B cell (primary cell): ENCODE data around the gene PAM16. TPM values are rescaled to one million over a fixed set of nuclear protein-coding genes. Genes with fewer than 3 reads are reported as not detected.

Experiments used
- ATAC-seq: fragments of 200-7000 bp; cut with Tn5 transposase; one replicate; pipeline ENCODE4 v1.10.0; 2021; ENCODE audit warnings: low read depth, mild to moderate bottlenecking, moderate number of reproducible peaks, moderate library complexity
- CTCF ChIA-PET: fragments of 350-600 bp; sonication (Branson Sonifier 250); formaldehyde crosslinking; loops from one replicate; lab custom pipeline; 2021; ENCODE audit warnings: antibody characterized with exemption, inconsistent platforms; lab: Charles Lee
- POLR2A ChIA-PET: fragments of 350-600 bp; sonication (Branson Sonifier 250); formaldehyde crosslinking; loops from one replicate; lab custom pipeline; 2021; ENCODE audit warnings: antibody characterized with exemption; lab: Charles Lee
- DNase-seq: peaks from one replicate; pipeline ENCODE4 v3.0.0; 2013
- H2AFZ ChIP-seq: 2 replicates; pipeline ENCODE4 v1.6.1; 2012; ENCODE audit warnings: mild to moderate bottlenecking, low read depth, low read length; ENCODE audit not compliant: insufficient read depth, poor library complexity, severe bottlenecking
- H3K27ac ChIP-seq, 2 donors: 1 replicate in 1 of 2; 2 replicates in 1 of 2; pipeline ENCODE4 v1.5.1; 2012 to 2013; ENCODE audit warnings: low read length in 2 of 2, mild to moderate bottlenecking in 2 of 2, moderate library complexity in 1 of 2
- H3K27me3 ChIP-seq, 4 experiments: fragments of 200-600 bp in 1 of 4; sonication (generic) in 1 of 4; replicated peaks in 1 of 4; 1 replicate in 2 of 4; 2 replicates in 2 of 4; pipeline versions ENCODE4 v1.6.1 to v1.7.0; 2013 to 2016; ENCODE audit warnings: low read length in 3 of 4, mild to moderate bottlenecking in 2 of 4, mixed read lengths in 1 of 4, moderate library complexity in 1 of 4; ENCODE audit not compliant: insufficient read depth in 4 of 4, control insufficient read depth in 3 of 4; ENCODE audit errors: control extremely low read depth in 1 of 4
- H3K36me3 ChIP-seq, 2 experiments: replicated peaks in 1 of 2; 1 replicate in 1 of 2; 2 replicates in 1 of 2; pipeline versions ENCODE4 v1.6.1 to v1.7.1; 2013; ENCODE audit warnings: low read length in 1 of 2; ENCODE audit not compliant: insufficient read depth in 2 of 2, control insufficient read depth in 1 of 2; ENCODE audit errors: control extremely low read depth in 1 of 2, extremely low read depth in 1 of 2
- H3K4me1 ChIP-seq, 2 donors: fragments of 200-600 bp in 1 of 2; sonication (generic) in 1 of 2; 1 replicate in 1 of 2; 2 replicates in 1 of 2; pipeline versions ENCODE4 v1.5.1 to v1.6.1; 2013 to 2017; ENCODE audit warnings: low read length in 2 of 2; ENCODE audit not compliant: control insufficient read depth in 2 of 2, insufficient read depth in 2 of 2
- H3K4me2 ChIP-seq: replicated peaks from 2 replicates; pipeline ENCODE3; 2012; ENCODE audit warnings: mild to moderate bottlenecking, low read depth, low read length; ENCODE audit not compliant: poor library complexity, severe bottlenecking
- H3K4me3 ChIP-seq, 5 experiments: fragments of 200-600 bp in 1 of 5; sonication (generic) in 1 of 5; 1 replicate in 3 of 5; 2 replicates in 2 of 5; pipeline versions ENCODE4 v1.5.1 to v1.7.0; 2011 to 2016; ENCODE audit warnings: low read length in 4 of 5, mild to moderate bottlenecking in 4 of 5, low read depth in 2 of 5, control low read depth in 1 of 5, moderate library complexity in 1 of 5; ENCODE audit not compliant: insufficient read depth in 1 of 5; ENCODE audit errors: control extremely low read depth in 1 of 5, extremely low read depth in 1 of 5
- H3K79me2 ChIP-seq: fragments of 200-600 bp; sonication (generic); one replicate; pipeline ENCODE4 v1.6.0; 2016; ENCODE audit warnings: low read length; ENCODE audit not compliant: control insufficient read depth, insufficient read depth
- H3K9ac ChIP-seq: fragments of 200-600 bp; sonication (generic); 2 replicates; pipeline ENCODE4 v1.6.1; 2017; ENCODE audit warnings: mild to moderate bottlenecking, low read length, moderate library complexity
- H3K9me3 ChIP-seq, 3 donors: one replicate each; pipeline versions ENCODE4 v1.6.1 to v1.7.1; 2013; ENCODE audit warnings: low read length in 2 of 3; ENCODE audit not compliant: control insufficient read depth in 2 of 3, insufficient read depth in 1 of 3; ENCODE audit errors: control extremely low read depth in 1 of 3
- H4K20me1 ChIP-seq: 2 replicates; pipeline ENCODE4 v1.6.0; 2012; ENCODE audit warnings: mild to moderate bottlenecking, low read length; ENCODE audit not compliant: insufficient read depth, control insufficient read depth, poor library complexity, severe bottlenecking
- H3K27ac Mint-ChIP-seq: one replicate; pipeline ENCODE4 v1.8.0; 2021; ENCODE audit warnings: mixed read lengths
- H3K27me3 Mint-ChIP-seq: one replicate; pipeline ENCODE4 v1.8.0; 2021; ENCODE audit warnings: mixed read lengths
- H3K4me1 Mint-ChIP-seq: one replicate; pipeline ENCODE4 v1.8.0; 2021; ENCODE audit warnings: mixed read lengths
- H3K4me3 Mint-ChIP-seq: one replicate; pipeline ENCODE4 v1.8.0; 2021; ENCODE audit warnings: mixed read lengths
- H3K9me3 Mint-ChIP-seq: one replicate; pipeline ENCODE4 v1.8.0; 2022; ENCODE audit warnings: mixed read lengths; ENCODE audit not compliant: insufficient read depth
- EZH2 ChIP-seq: IDR thresholded peaks from 2 replicates; pipeline ENCODE4 v1.6.1; 2012; ENCODE audit warnings: borderline replicate concordance, low read depth, mild to moderate bottlenecking, moderate library complexity, low read length; ENCODE audit not compliant: insufficient read depth, poor library complexity, severe bottlenecking
- WGBS: methylation state at CpG from one replicate; pipeline ENCODE4 v1.1.5; 2013; ENCODE audit warnings: missing lambda C conversion rate; ENCODE audit not compliant: insufficient coverage; 5-methylcytosine and 5-hydroxymethylcytosine counted together
- intact Hi-C: fragments of 100-400 bp; cut with micrococcal nuclease; formaldehyde crosslinking; loops from one replicate; pipeline ENCODE4 v1.10.0; 2022
- polyA plus RNA-seq: library from polyadenylated mRNA; depleted of rRNA; stranded (reverse); fragments of >200 nt; gene quantifications from 2 replicates; pipeline ENCODE4 v1.2.3, GENCODE V29; 2012
- total RNA-seq, 2 donors: library from RNA; stranded (reverse); fragments of 120-200 nt in 1 of 2; gene quantifications; 1 replicate in 1 of 2; 2 replicates in 1 of 2; pipeline versions ENCODE4 v1.2.3 to v1.2.4, GENCODE V29; 2013 to 2022
- TF ChIP-seq, protein P1 (sequence below): fragments of 200-600 bp; IDR thresholded peaks from one replicate; pipeline ENCODE4 v1.8.0; 2022; ENCODE audit warnings: antibody characterized with exemption, mild to moderate bottlenecking

Gene PAM16
- total and polyA plus RNA-seq, 2 donors (not counting 1 experiment from before 2014, with no cell fraction given) = 57.3 to 64.1 TPM

DNA sequence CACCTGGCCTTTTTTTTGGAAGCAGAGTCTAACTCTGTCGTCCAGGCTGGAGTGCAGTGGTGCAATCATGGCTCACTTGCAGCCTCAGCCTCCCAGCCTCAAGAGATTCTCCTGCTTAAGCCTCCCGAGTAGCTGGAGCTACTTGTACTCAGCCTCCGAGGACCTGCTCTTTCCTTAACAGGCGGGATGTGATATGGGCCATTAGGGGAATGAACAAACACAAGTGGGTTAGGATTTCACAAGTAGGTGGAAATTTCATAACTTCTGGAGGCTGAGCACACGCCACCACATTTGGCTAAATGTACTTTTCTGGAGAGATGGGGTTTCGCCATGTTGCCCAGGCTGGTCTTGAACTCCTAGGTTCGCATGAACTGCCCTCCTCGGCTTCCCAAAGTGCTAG lies 4.1 kb downstream of the PAM16 start:
- H4K20me1 ChIP-seq = peaks cover 54% of the 10 kb centered on the region
- no peak overlapping the region for H3K27ac ChIP-seq
- Mint-ChIP-seq H3K27ac (no peak overlapping the region), H3K4me3 (no peak overlapping the region), H3K9me3 (no peaks in the 10 kb centered on the region), H3K4me1 (peaks cover 24% of the 10 kb centered on the region), H3K27me3 (no peaks in the 10 kb centered on the region)
- no peak overlapping the region for H3K4me3 ChIP-seq
- ChIA-PET CTCF (interaction anchor here (1.7 to 2.0 kb wide), 2 partner anchors 12 to 56 kb away, joined by 5 to 7 read pairs; no protein-coding TSS in a partner anchor), POLR2A (no interaction called here)
- no peak overlapping the region for H3K4me2 ChIP-seq
- H3K9ac ChIP-seq = no peak overlapping the region
- H3K9me3 ChIP-seq = no peaks in the 10 kb centered on the region
- 95% methylated on average over 7 of the region's 8 CpGs for WGBS
- ATAC-seq (no peak), DNase-seq (no peak)
- TF ChIP-seq EZH2 = no peak
- TF ChIP-seq, protein P1, sequence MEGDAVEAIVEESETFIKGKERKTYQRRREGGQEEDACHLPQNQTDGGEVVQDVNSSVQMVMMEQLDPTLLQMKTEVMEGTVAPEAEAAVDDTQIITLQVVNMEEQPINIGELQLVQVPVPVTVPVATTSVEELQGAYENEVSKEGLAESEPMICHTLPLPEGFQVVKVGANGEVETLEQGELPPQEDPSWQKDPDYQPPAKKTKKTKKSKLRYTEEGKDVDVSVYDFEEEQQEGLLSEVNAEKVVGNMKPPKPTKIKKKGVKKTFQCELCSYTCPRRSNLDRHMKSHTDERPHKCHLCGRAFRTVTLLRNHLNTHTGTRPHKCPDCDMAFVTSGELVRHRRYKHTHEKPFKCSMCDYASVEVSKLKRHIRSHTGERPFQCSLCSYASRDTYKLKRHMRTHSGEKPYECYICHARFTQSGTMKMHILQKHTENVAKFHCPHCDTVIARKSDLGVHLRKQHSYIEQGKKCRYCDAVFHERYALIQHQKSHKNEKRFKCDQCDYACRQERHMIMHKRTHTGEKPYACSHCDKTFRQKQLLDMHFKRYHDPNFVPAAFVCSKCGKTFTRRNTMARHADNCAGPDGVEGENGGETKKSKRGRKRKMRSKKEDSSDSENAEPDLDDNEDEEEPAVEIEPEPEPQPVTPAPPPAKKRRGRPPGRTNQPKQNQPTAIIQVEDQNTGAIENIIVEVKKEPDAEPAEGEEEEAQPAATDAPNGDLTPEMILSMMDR = no peak
- H3K36me3 ChIP-seq = peaks cover 0 to 1% of the 10 kb centered on the region in 2 experiments
- intact Hi-C loops = no loop called here
- no peaks in the 10 kb centered on the region for H3K27me3 ChIP-seq
- peaks cover 9 to 17% of the 10 kb centered on the region in 2 donors for H3K4me1 ChIP-seq
- H3K79me2 ChIP-seq = peaks cover 60% of the 10 kb centered on the region
- H2AFZ ChIP-seq = no peak overlapping the region

DNA sequence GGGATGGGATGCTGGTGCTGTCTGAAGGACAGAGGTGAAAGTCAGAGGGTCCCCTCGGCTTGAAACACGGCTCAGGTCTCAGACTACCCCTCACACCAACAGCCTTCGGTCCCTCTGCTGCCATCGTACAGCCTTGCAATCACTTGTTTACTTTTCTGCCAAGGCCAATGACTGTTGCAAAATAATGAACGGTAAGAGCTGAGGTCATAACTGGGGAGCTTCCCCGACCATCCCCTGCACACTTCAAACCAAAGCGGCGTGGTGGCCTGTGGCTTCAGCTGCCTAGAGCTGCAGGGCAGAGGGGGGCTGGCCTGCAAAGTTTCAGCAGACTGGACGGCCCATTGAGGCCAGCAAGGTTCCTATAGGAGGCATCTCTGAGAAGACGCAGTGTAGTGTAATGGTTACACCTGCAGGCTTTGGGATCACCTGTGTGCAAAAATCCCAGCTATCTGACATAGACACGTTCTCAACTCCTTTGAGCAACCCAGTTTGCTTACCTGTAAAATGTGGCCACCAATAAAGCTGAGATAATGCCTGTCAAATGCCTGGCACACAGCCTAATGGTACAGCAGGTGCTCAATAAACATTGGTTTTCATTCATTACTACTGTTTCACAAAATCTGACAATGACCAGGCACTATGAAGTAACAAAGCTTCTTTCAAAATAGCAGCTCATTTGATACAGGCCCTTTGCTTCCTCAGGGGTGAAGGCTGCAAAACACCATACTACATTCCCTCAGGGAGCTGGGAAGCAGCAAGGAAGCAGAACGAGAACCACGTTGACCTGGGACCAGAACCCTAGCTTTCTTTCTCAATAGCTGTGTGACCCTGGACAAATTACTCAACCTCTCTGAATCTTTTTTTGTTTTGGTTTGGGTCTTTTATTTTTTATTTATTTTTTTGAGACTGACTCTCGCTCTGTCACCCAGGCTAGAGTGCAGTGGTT lies 5.0 kb downstream of the PAM16 start:
- CTCF ChIA-PET = interaction anchor here (0.8 to 2.0 kb wide), 5 partner anchors 10 to 57 kb away, joined by 3 to 7 read pairs (median 4); no protein-coding TSS in a partner anchor
- peaks cover 6 to 12% of the 10 kb centered on the region in 2 donors for H3K4me1 ChIP-seq
- Mint-ChIP-seq H3K4me3 (no peak overlapping the region), H3K9me3 (no peaks in the 10 kb centered on the region), H3K27ac (peak overlapping the region; percentile 41), H3K27me3 (no peaks in the 10 kb centered on the region), H3K4me1 (peaks cover 18% of the 10 kb centered on the region)
- POLR2A ChIA-PET = no interaction called here
- peaks cover 63% of the 10 kb centered on the region for H4K20me1 ChIP-seq
- H3K79me2 ChIP-seq = peaks cover 69% of the 10 kb centered on the region
- H3K27ac ChIP-seq = no peak overlapping the region
- no peak for DNase-seq
- intact Hi-C loops = no loop called here
- no peak overlapping the region for H3K9ac ChIP-seq
- no peak overlapping the region for H3K4me2 ChIP-seq
- TF ChIP-seq, protein P1 = no peak
- no peak for TF ChIP-seq EZH2
- WGBS = 84% methylated on average over 10 of the region's 14 CpGs
- H2AFZ ChIP-seq = no peak overlapping the region
- H3K27me3 ChIP-seq = no peaks in the 10 kb centered on the region
- peak overlapping the region in 1 of 5 experiments; percentile 6 for H3K4me3 ChIP-seq
- ATAC-seq = no peak
- H3K9me3 ChIP-seq = no peaks in the 10 kb centered on the region
- peaks cover 0 to 1% of the 10 kb centered on the region in 2 experiments for H3K36me3 ChIP-seq
